HepG2 (cell line): Measurements from ENCODE around the gene ODC1. TPM values are rescaled to one million over a fixed set of nuclear protein-coding genes. Genes with fewer than 3 reads are reported as not detected.
A peak's percentile ranks its signal among the peaks of the same experiment; 100 is the strongest.

Source experiments
- HIVEP1 ChIP-seq: sonication (generic); formaldehyde crosslinking; IDR thresholded peaks from 2 replicates; pipeline ENCODE4 v1.4.0; 2020; ENCODE audit warnings: mild to moderate bottlenecking, missing genetic modification reagents
- JDP2 ChIP-seq: sonication (generic); formaldehyde crosslinking; IDR thresholded peaks from 2 replicates; pipeline ENCODE4 v1.8.1; 2022; ENCODE audit warnings: missing genetic modification reagents, borderline replicate concordance
- KDM5A ChIP-seq: fragments of 200-600 bp; sonication (generic); IDR thresholded peaks from 2 replicates; pipeline ENCODE4 v1.7.0; 2018; ENCODE audit warnings: antibody characterized with exemption, mild to moderate bottlenecking, low read length, borderline replicate concordance
- KLF13 ChIP-seq: sonication (generic); formaldehyde crosslinking; IDR thresholded peaks from 2 replicates; pipeline ENCODE4 v1.4.0; 2020; ENCODE audit warnings: mild to moderate bottlenecking, missing genetic modification reagents
- KMT2A ChIP-seq: sonication (generic); formaldehyde crosslinking; IDR thresholded peaks from 2 replicates; pipeline ENCODE4 v1.4.0; 2020; ENCODE audit warnings: missing genetic modification reagents
- MXD4 ChIP-seq: IDR thresholded peaks from 2 replicates; pipeline ENCODE4 v1.6.1; 2016; ENCODE audit warnings: mild to moderate bottlenecking, missing biosample characterization, missing genetic modification reagents
- PREB ChIP-seq: sonication (generic); formaldehyde crosslinking; IDR thresholded peaks from 2 replicates; pipeline ENCODE4 v1.4.0; 2020; ENCODE audit warnings: missing genetic modification reagents
- REPIN1 ChIP-seq: sonication (generic); formaldehyde crosslinking; IDR thresholded peaks from 2 replicates; pipeline ENCODE4 v1.8.0; 2022; ENCODE audit warnings: missing genetic modification reagents, low read depth, mild to moderate bottlenecking, borderline replicate concordance
- SATB2 ChIP-seq: sonication (generic); formaldehyde crosslinking; IDR thresholded peaks from 2 replicates; pipeline ENCODE4 v1.5.0; 2020; ENCODE audit warnings: missing genetic modification reagents
- THAP9 ChIP-seq: sonication (generic); formaldehyde crosslinking; IDR thresholded peaks from 2 replicates; pipeline ENCODE4; 2020; ENCODE audit warnings: missing genetic modification reagents, mild to moderate bottlenecking, borderline replicate concordance
- ZBTB43 ChIP-seq: sonication (generic); formaldehyde crosslinking; conservative IDR thresholded peaks from 2 replicates; pipeline ENCODE4 v1.4.0; 2020; ENCODE audit warnings: missing genetic modification reagents
- ZFY ChIP-seq: sonication (generic); formaldehyde crosslinking; IDR thresholded peaks from 2 replicates; pipeline ENCODE4 v1.4.0; 2020; ENCODE audit warnings: missing genetic modification reagents
- ZNF407 ChIP-seq: sonication (generic); formaldehyde crosslinking; IDR thresholded peaks from one replicate; pipeline ENCODE4 v1.5.1; 2020; ENCODE audit warnings: mild to moderate bottlenecking, missing genetic modification reagents; ENCODE audit errors: not compliant biosample characterization
- ZNF451 ChIP-seq: sonication (generic); formaldehyde crosslinking; IDR thresholded peaks from 2 replicates; pipeline ENCODE4 v1.5.0; 2020; ENCODE audit warnings: mild to moderate bottlenecking, missing genetic modification reagents
- ZNF567 ChIP-seq: sonication (generic); formaldehyde crosslinking; IDR thresholded peaks from 2 replicates; pipeline ENCODE4 v1.8.1; 2023; ENCODE audit warnings: mild to moderate bottlenecking, missing genetic modification reagents, borderline replicate concordance
- ZNF740 ChIP-seq: sonication (generic); formaldehyde crosslinking; IDR thresholded peaks from 2 replicates; pipeline ENCODE4 v1.4.0; 2020; ENCODE audit warnings: missing genetic modification reagents
- ZNF816 ChIP-seq: sonication (generic); formaldehyde crosslinking; IDR thresholded peaks from 2 replicates; pipeline ENCODE4 v1.8.0; 2022; ENCODE audit warnings: missing genetic modification reagents, mild to moderate bottlenecking, borderline replicate concordance
- polyA plus RNA-seq, 8 experiments: library from polyadenylated mRNA; depleted of rRNA in 3 of 8; stranded (reverse) in 7 of 8; unstranded in 1 of 8; fragments of >200 nt; fragmentation: Illumina TruSeq in 4 of 8; extraction: Trizol in 4 of 8; gene quantifications; 2 replicates each; pipeline versions ENCODE4 v1.2.1 to v1.2.3, GENCODE V29; 2011 to 2016; ENCODE audit warnings: low read depth in 4 of 8, missing spikeins in 1 of 8, mixed read lengths in 1 of 8; ENCODE audit not compliant: insufficient read depth in 1 of 8
- total RNA-seq, 5 experiments: library from RNA; depleted of rRNA; stranded (reverse); fragments of >200 nt; fragmentation: Illumina TruSeq; extraction: Trizol; gene quantifications; 2 replicates each; pipeline ENCODE4 v1.2.3, GENCODE V29; 2016; ENCODE audit warnings: low read depth in 1 of 5

The ODC1 gene
- total and polyA plus RNA-seq, 2 of the 13 experiments (the other 11 are each of a cell fraction or from before 2014, with no cell fraction given): 142 to 371 TPM

GRCh38 chr2:10392548-10392947, 55.6 kb downstream of the ODC1 start (continued):
- TF ChIP-seq MXD4 (CRISPR knock-in tag) (no peak), KDM5A (no peak), ZBTB43 (no peak), ZNF740 (CRISPR knock-in tag) (no peak), ZNF451 (no peak), SATB2 (no peak), ZNF407 (CRISPR knock-in tag) (no peak), JDP2 (CRISPR knock-in tag) (no peak), REPIN1 (CRISPR knock-in tag) (no peak), ZNF816 (CRISPR knock-in tag) (no peak), ZFY (CRISPR knock-in tag) (peak; percentile 17; the same call in 1 of the 2 replicates), HIVEP1 (CRISPR knock-in tag) (no peak), KLF13 (no peak), KMT2A (CRISPR knock-in tag) (peak; percentile 19; the same call in 1 of the 2 replicates), PREB (CRISPR knock-in tag) (no peak), ZNF567 (CRISPR knock-in tag) (no peak), THAP9 (CRISPR knock-in tag) (no peak)
